Astrocyte of the cerebellum (primary cell): ENCODE data around the gene IL1RL2.
A peak's percentile ranks its signal among the peaks of the same experiment; 100 is the strongest.

Source experiments
- DNase-seq: peaks from one replicate; pipeline ENCODE4 v3.0.0-alpha.2; 2011; ENCODE audit warnings: low read depth
- H3K4me3 ChIP-seq: 2 replicates; pipeline ENCODE4 v1.5.1; 2011; ENCODE audit warnings: mild to moderate bottlenecking, low read depth, low read length, moderate library complexity
- CTCF ChIP-seq: IDR thresholded peaks from 2 replicates; pipeline ENCODE4 v1.5.1; 2012; ENCODE audit warnings: low read length, low read depth, moderate library complexity, mild to moderate bottlenecking; ENCODE audit errors: missing control alignments
- in situ Hi-C: cut with HindIII; loops from 2 replicates; pipeline ENCODE4 v1.10.0; 2017; ENCODE audit warnings: low sequenced_read_pairs

IL1RL2 gene

GRCh38 chr2:102141970-102142828 is 44.6 kb upstream of the IL1RL2 start, which contains the start of gene IL1R1:
TSS of gene IL1R1 (plus strand) at chr2:102142746. CDS start at chr2:102157725, 14,979 bp downstream.
- no peak for TF ChIP-seq CTCF
- in situ Hi-C loops, result no loop called here
- H3K4me3 ChIP-seq, result peak within 1 kb of the TSS; percentile 59
- DNase-seq, result peak; percentile 35

- TF ChIP-seq CTCF, result no peak
- no peak for DNase-seq
- H3K4me3 ChIP-seq, result peak overlapping the region; percentile 59
- in situ Hi-C loops, result no loop called here
These were observed 43.9 kb upstream of the IL1RL2 start for GRCh38 chr2:102142829-102143449.

- in situ Hi-C loops, result no loop called here
- DNase-seq, result no peak
- peak overlapping the region; percentile 59 for H3K4me3 ChIP-seq
- no peak for TF ChIP-seq CTCF
These were observed 43.3 kb upstream of the IL1RL2 start for GRCh38 chr2:102143450-102143985.

- no peak for TF ChIP-seq CTCF
- in situ Hi-C loops, result no loop called here
- H3K4me3 ChIP-seq, result peak overlapping the region; percentile 59
- DNase-seq, result no peak
These were observed 42.7 kb upstream of the IL1RL2 start for GRCh38 chr2:102144128-102144527.

- TF ChIP-seq CTCF, result no peak
- in situ Hi-C loops, result no loop called here
- peak overlapping the region; percentile 59 for H3K4me3 ChIP-seq
These were observed 41.7 kb upstream of the IL1RL2 start for GRCh38 chr2:102145107-102145506.

GRCh38 chr2:102145934-102146333 is 40.9 kb upstream of the IL1RL2 start:
- H3K4me3 ChIP-seq, result no peak overlapping the region
- in situ Hi-C loops, result no loop called here
- TF ChIP-seq CTCF, result no peak
- DNase-seq, result no peak

More at GRCh38 chr2:102145107-102145506, 41.7 kb upstream of the IL1RL2 start:
- DNase-seq, result no peak
